HepG2 (cell line): ENCODE measurements around the gene NYNRIN.

ENCODE experiments used
- CTCF ChIP-seq: sonication (generic); formaldehyde crosslinking; IDR thresholded peaks from 2 replicates; pipeline ENCODE4 v1.5.0; 2020; ENCODE audit warnings: mild to moderate bottlenecking, missing genetic modification reagents, moderate library complexity
- GFI1 ChIP-seq: sonication (generic); formaldehyde crosslinking; IDR thresholded peaks from 2 replicates; pipeline ENCODE4 v1.5.0; 2020; ENCODE audit warnings: missing genetic modification reagents, mild to moderate bottlenecking, borderline replicate concordance
- GTF3A ChIP-seq: sonication (generic); formaldehyde crosslinking; conservative IDR thresholded peaks from 2 replicates; pipeline ENCODE4 v1.4.0; 2020; ENCODE audit warnings: mild to moderate bottlenecking, missing genetic modification reagents
- HNRNPL ChIP-seq: fragments of 200-400 bp; formaldehyde crosslinking; IDR thresholded peaks from 2 replicates; pipeline ENCODE4 v1.6.1; 2017; ENCODE audit warnings: mild to moderate bottlenecking, low read depth, low read length
- HOXA3 ChIP-seq: sonication (generic); formaldehyde crosslinking; IDR thresholded peaks from 2 replicates; pipeline ENCODE4 v1.5.0; 2020; ENCODE audit warnings: missing genetic modification reagents
- NFATC3 ChIP-seq: sonication (generic); formaldehyde crosslinking; IDR thresholded peaks from 2 replicates; pipeline ENCODE4 v1.5.1; 2020; ENCODE audit warnings: mild to moderate bottlenecking, missing genetic modification reagents
- NFIC ChIP-seq: IDR thresholded peaks from 2 replicates; pipeline ENCODE4 v1.6.1; 2012; ENCODE audit warnings: mild to moderate bottlenecking, low read length, inconsistent platforms
- PHF20 ChIP-seq: sonication (generic); formaldehyde crosslinking; IDR thresholded peaks from 2 replicates; pipeline ENCODE4 v1.5.0; 2020; ENCODE audit warnings: mild to moderate bottlenecking, missing genetic modification reagents
- RAD21 ChIP-seq: fragments of 450-650 bp; formaldehyde crosslinking; IDR thresholded peaks from 2 replicates; pipeline ENCODE4 v1.5.0; 2020; ENCODE audit warnings: mild to moderate bottlenecking
- SP1 ChIP-seq, 2 experiments: fragments of 450-650 bp in 1 of 2; sonication (generic) in 1 of 2; formaldehyde crosslinking in 1 of 2; IDR thresholded peaks; 2 replicates each; pipeline versions ENCODE4 v1.4.0 to v1.6.1; 2016 to 2020; ENCODE audit warnings: missing genetic modification reagents in 1 of 2
- ZMYM4 ChIP-seq: sonication (generic); formaldehyde crosslinking; IDR thresholded peaks from 2 replicates; pipeline ENCODE4 v1.8.1; 2023; ENCODE audit warnings: mild to moderate bottlenecking, missing genetic modification reagents
- ZNF709 ChIP-seq: sonication (generic); formaldehyde crosslinking; IDR thresholded peaks from 2 replicates; pipeline ENCODE4 v1.5.0; 2020; ENCODE audit warnings: mild to moderate bottlenecking, missing genetic modification reagents
- TF ChIP-seq, protein P1 (sequence below): sonication (generic); formaldehyde crosslinking; IDR thresholded peaks from 2 replicates; pipeline ENCODE4 v1.4.0; 2020; ENCODE audit warnings: mild to moderate bottlenecking, missing genetic modification reagents

DNA sequence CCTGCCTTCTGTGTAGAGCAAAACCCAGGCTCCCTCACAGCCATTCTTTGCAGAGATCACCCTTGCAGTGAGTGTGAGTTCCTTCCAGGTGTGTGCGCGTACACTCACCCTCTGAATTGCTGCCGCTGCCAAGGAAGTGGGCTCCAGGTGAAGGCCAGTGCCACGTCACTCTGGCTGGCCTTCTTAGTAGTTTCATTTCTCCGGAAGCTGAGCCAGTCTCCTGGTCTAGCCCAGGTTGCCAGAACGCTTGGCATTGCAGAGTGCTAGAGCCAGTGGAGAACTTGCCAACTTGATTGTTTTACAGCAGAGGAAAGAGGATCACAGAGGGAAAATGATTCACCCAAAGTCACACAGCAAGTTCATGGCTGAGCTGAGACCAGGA lies 19.7 kb downstream of the NYNRIN start:
- TF ChIP-seq RAD21 (CRISPR knock-in tag) (no peak), GTF3A (CRISPR knock-in tag) (no peak), HNRNPL (no peak), CTCF (no peak), ZMYM4 (CRISPR knock-in tag) (no peak), SP1 (IDR thresholded peaks at IDR 0.05) (no peak), SP1 (CRISPR knock-in tag; IDR thresholded peaks at IDR 0.05) (no peak), PHF20 (CRISPR knock-in tag) (no peak), GFI1 (CRISPR knock-in tag) (no peak), NFATC3 (CRISPR knock-in tag) (no peak), HOXA3 (CRISPR knock-in tag) (no peak), ZNF709 (CRISPR knock-in tag) (no peak), NFIC (no peak)
- TF ChIP-seq, protein P1, sequence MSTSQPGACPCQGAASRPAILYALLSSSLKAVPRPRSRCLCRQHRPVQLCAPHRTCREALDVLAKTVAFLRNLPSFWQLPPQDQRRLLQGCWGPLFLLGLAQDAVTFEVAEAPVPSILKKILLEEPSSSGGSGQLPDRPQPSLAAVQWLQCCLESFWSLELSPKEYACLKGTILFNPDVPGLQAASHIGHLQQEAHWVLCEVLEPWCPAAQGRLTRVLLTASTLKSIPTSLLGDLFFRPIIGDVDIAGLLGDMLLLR (CRISPR knock-in tag): no peak
